UCSD-AML1 (cell line): ENCODE measurements around the gene FBXO21.
A peak's percentile ranks its signal among the peaks of the same experiment; 100 is the strongest.
"Not testable (repeated sequence)": the region's sequence is repeated elsewhere in the genome, so short reads cannot be mapped to it uniquely, and the experiment has no call there.

ENCODE experiments used
- DNase-seq: peaks from one replicate; lab custom pipeline; 2025; ENCODE audit not compliant: unreplicated experiment; lab: John Stamatoyannopoulos, UW

FBXO21 gene

GRCh38 chr12:117111821-117112595 is 78.3 kb downstream of the FBXO21 start:
- DNase-seq, result no peak

- no peak for DNase-seq
These were observed 78.9 kb downstream of the FBXO21 start for GRCh38 chr12:117111386-117111785.

GRCh38 chr12:117109943-117110635 is 80.2 kb downstream of the FBXO21 start:
- no peak for DNase-seq

GRCh38 chr12:117105902-117106301 is 84.4 kb downstream of the FBXO21 start:
- DNase-seq, result no peak

- not testable (repeated sequence) for DNase-seq
These were observed 86.3 kb downstream of the FBXO21 start for GRCh38 chr12:117104003-117104402.

GRCh38 chr12:117102800-117103181 is 87.5 kb downstream of the FBXO21 start:
- no peak for DNase-seq

GRCh38 chr12:117101953-117102799 is 88.1 kb downstream of the FBXO21 start:
- no peak for DNase-seq

- DNase-seq, result no peak
These were observed 89.2 kb downstream of the FBXO21 start for GRCh38 chr12:117100851-117101673.

GRCh38 chr12:117100251-117100650 is 90.0 kb downstream of the FBXO21 start:
- peak; percentile 38 for DNase-seq

- peak; percentile 57 for DNase-seq
These were observed 91.7 kb downstream of the FBXO21 start for GRCh38 chr12:117098361-117099217.

- no peak for DNase-seq
These were observed 92.3 kb downstream of the FBXO21 start for GRCh38 chr12:117098024-117098360.

GRCh38 chr12:117097159-117097558 is 93.1 kb downstream of the FBXO21 start:
- DNase-seq, result no peak

- no peak for DNase-seq
These were observed 93.7 kb downstream of the FBXO21 start for GRCh38 chr12:117096501-117097042.

- not testable (repeated sequence) for DNase-seq
These were observed 95.1 kb downstream of the FBXO21 start for GRCh38 chr12:117095191-117095590.

GRCh38 chr12:117093918-117094630 is 96.2 kb downstream of the FBXO21 start:
- DNase-seq, result no peak

GRCh38 chr12:117093431-117093830 is 96.8 kb downstream of the FBXO21 start:
- no peak for DNase-seq

- DNase-seq, result no peak
These were observed 97.4 kb downstream of the FBXO21 start for GRCh38 chr12:117092886-117093285.

GRCh38 chr12:117092511-117092780 is 97.8 kb downstream of the FBXO21 start:
- no peak for DNase-seq
